ENCODE data around the gene PLCH1. TPM values are rescaled to one million over a fixed set of nuclear protein-coding genes. Genes with fewer than 3 reads are reported as not detected.
A peak's percentile ranks its signal among the peaks of the same experiment; 100 is the strongest.

PLCH1 gene
- total RNA-seq, 1 donor from 2014 or later = 7.6 TPM

- no peak for TF ChIP-seq CTCF (conservative IDR thresholded peaks at IDR 0.05)
- Mint-ChIP-seq H3K4me1 (ENCODE audit: unreplicated experiment) (peaks cover 61% of the 10 kb centered on the region), H3K36me3 (no peaks in the 10 kb centered on the region), H3K27me3 (peaks cover 8% of the 10 kb centered on the region), H3K27ac (peak overlapping the region; percentile 42), H3K9me3 (no peaks in the 10 kb centered on the region), H3K4me3 (peak overlapping the region; percentile 98)
- DNase-seq (ENCODE audit: extremely low spot score, unreplicated experiment) = no peak
These were observed 1.1 kb upstream of the PLCH1 start for GRCh38 chr3:155745795-155746550.

GRCh38 chr3:155744010-155744625, 753 bp downstream of the PLCH1 start:
- peaks cover 8% of the 10 kb centered on the region for H3K27me3 Mint-ChIP-seq
- no peaks in the 10 kb centered on the region for H3K9me3 Mint-ChIP-seq
- TF ChIP-seq CTCF (conservative IDR thresholded peaks at IDR 0.05) = no peak
- H3K4me1 Mint-ChIP-seq (ENCODE audit: unreplicated experiment) = peaks cover 66% of the 10 kb centered on the region
- no peaks in the 10 kb centered on the region for H3K36me3 Mint-ChIP-seq
- peak overlapping the region; percentile 98 for H3K4me3 Mint-ChIP-seq
- H3K27ac Mint-ChIP-seq = peak overlapping the region; percentile 90
- DNase-seq (ENCODE audit: extremely low spot score, unreplicated experiment) = peak; percentile 87

- no peak for DNase-seq (ENCODE audit: extremely low spot score, unreplicated experiment)
- Mint-ChIP-seq H3K27me3 (peaks cover 8% of the 10 kb centered on the region), H3K4me3 (peak overlapping the region; percentile 98), H3K9me3 (no peaks in the 10 kb centered on the region), H3K4me1 (ENCODE audit: unreplicated experiment) (peaks cover 63% of the 10 kb centered on the region), H3K27ac (peak overlapping the region; percentile 90), H3K36me3 (no peaks in the 10 kb centered on the region)
- no peak for TF ChIP-seq CTCF (conservative IDR thresholded peaks at IDR 0.05)
These were observed 1.3 kb downstream of the PLCH1 start for GRCh38 chr3:155743606-155744005.

GRCh38 chr3:155742349-155742965, 2.4 kb downstream of the PLCH1 start:
- no peak for TF ChIP-seq CTCF (conservative IDR thresholded peaks at IDR 0.05)
- H3K4me1 Mint-ChIP-seq (ENCODE audit: unreplicated experiment) = peaks cover 60% of the 10 kb centered on the region

GRCh38 chr3:155741603-155742002, 3.3 kb downstream of the PLCH1 start:
- no peak for TF ChIP-seq CTCF (conservative IDR thresholded peaks at IDR 0.05)
- Mint-ChIP-seq H3K9me3 (no peaks in the 10 kb centered on the region), H3K27me3 (peaks cover 8% of the 10 kb centered on the region), H3K4me1 (ENCODE audit: unreplicated experiment) (peaks cover 52% of the 10 kb centered on the region), H3K4me3 (no peak overlapping the region), H3K36me3 (no peaks in the 10 kb centered on the region), H3K27ac (no peak overlapping the region)
- no peak for DNase-seq (ENCODE audit: extremely low spot score, unreplicated experiment)

More at GRCh38 chr3:155742349-155742965, 2.4 kb downstream of the PLCH1 start:
- Mint-ChIP-seq H3K4me3 (peak overlapping the region; percentile 98), H3K27ac (peak overlapping the region; percentile 10), H3K9me3 (no peaks in the 10 kb centered on the region), H3K27me3 (peaks cover 8% of the 10 kb centered on the region), H3K36me3 (no peaks in the 10 kb centered on the region)
- DNase-seq (ENCODE audit: extremely low spot score, unreplicated experiment) = no peak
